ENCODE data around the gene SPATA21.
"Not testable (repeated sequence)": the region's sequence is repeated elsewhere in the genome, so short reads cannot be mapped to it uniquely, and the experiment has no call there.

GRCh38 chr1:16454909-16455308 lies 17.7 kb upstream of the SPATA21 start:
- TF ChIP-seq CTCF, POLR2A, EP300, POLR2AphosphoS5 (IDR thresholded peaks at IDR 0.05): not testable (repeated sequence)
